ENCODE data around the gene CCDC27.

- TF ChIP-seq CTCF (IDR thresholded peaks at IDR 0.05; ENCODE audit: low read depth, low read length, missing input control) = no peak
- no peak for TF ChIP-seq YY1 (IDR thresholded peaks at IDR 0.05)
- TF ChIP-seq JUND (IDR thresholded peaks at IDR 0.05) = no peak
- peak; percentile 73 to 93 for TF ChIP-seq GABPA (IDR thresholded peaks at IDR 0.05 in 1 of 2, conservative IDR thresholded peaks at IDR 0.05 in 1 of 2)
- TF ChIP-seq MAX (IDR thresholded peaks at IDR 0.05) = no peak
These were observed 5.3 kb upstream of the CCDC27 start for GRCh38 chr1:3746830-3747521.

Data from liver (tissue), 3 donors.